Measurements from ENCODE around the gene PAGR1. TPM values are rescaled to one million over a fixed set of nuclear protein-coding genes. Genes with fewer than 3 reads are reported as not detected.

The PAGR1 gene
- total and polyA plus RNA-seq, 2 of the 13 experiments (the other 11 are each of a cell fraction or from before 2014, with no cell fraction given), result 9.8 to 66.4 TPM

DNA sequence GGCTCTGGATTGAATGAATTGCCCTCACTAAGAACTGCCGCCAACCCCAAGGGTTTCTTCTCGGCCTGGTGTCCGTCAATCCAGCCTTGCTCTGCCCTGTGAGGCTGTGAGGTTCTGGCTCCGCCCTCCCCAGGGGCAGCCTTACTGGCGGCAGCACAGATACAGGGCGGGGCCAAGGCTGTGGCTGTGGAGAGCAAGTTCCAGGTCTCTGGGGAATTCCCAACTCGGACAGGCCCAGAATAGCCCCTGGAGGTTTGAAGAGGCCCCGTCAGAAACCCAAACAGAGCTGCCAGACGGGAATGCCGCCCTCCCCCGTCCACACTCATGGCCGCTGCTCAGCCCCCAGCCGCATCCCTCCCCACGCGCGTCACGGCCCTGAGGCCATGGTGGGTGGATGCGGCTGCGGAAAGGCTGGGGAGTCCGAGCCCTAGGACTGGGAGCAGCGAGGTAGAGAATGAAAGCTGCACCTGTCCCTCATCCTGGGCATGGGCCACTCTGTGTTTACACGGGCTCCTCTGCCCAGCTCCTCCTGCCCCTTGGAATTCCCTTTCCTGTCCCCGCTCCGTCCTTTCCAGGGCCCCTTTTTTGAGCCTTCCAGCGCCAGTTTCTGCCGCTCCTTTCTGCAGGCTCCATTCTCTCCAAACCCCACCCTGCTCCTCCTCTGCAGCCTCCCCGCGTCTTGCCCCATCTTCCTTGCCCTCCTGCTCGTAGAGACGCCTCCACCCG is 4.6 kb upstream of the PAGR1 start (continued):
- TF ChIP-seq NFE2L2 (IDR thresholded peaks at IDR 0.05; ENCODE audit: low read length) (no peak), ZBTB20 (CRISPR knock-in tag; IDR thresholded peaks at IDR 0.05; ENCODE audit: borderline replicate concordance, low read depth) (peak; percentile 69; the same call in 1 of the 2 replicates), NCOA5 (CRISPR knock-in tag; IDR thresholded peaks at IDR 0.05) (no peak), PAF1 (CRISPR knock-in tag; IDR thresholded peaks at IDR 0.05) (peak; percentile 99), BCLAF1 (IDR thresholded peaks at IDR 0.05) (no peak), MXD4 (CRISPR knock-in tag; IDR thresholded peaks at IDR 0.05) (peak; percentile 83; the same call in 1 of the 2 replicates), KAT7 (CRISPR knock-in tag; IDR thresholded peaks at IDR 0.05; ENCODE audit: borderline replicate concordance) (no peak), HNF1B (CRISPR knock-in tag; IDR thresholded peaks at IDR 0.05) (peak; percentile 39), SNAPC2 (CRISPR knock-in tag; IDR thresholded peaks at IDR 0.05) (no peak), KDM2A (CRISPR knock-in tag; IDR thresholded peaks at IDR 0.05; ENCODE audit: borderline replicate concordance, low read depth) (peak; percentile 100), MED13 (CRISPR knock-in tag; IDR thresholded peaks at IDR 0.05) (no peak), ZNF496 (CRISPR knock-in tag; IDR thresholded peaks at IDR 0.05; ENCODE audit: insufficient replicate concordance) (no peak), HNRNPL (IDR thresholded peaks at IDR 0.05; ENCODE audit: low read depth, low read length) (peak; percentile 71; the same call in 1 of the 2 replicates), ATF5 (CRISPR knock-in tag; IDR thresholded peaks at IDR 0.05; ENCODE audit: low read depth) (no peak), ATAD3A (CRISPR knock-in tag; IDR thresholded peaks at IDR 0.05) (no peak), MTA1 (CRISPR knock-in tag; IDR thresholded peaks at IDR 0.05; ENCODE audit: borderline replicate concordance) (0 out of 2 replicates have a peak, but pooled peaks have one; percentile 25), ZBTB7A (CRISPR knock-in tag; IDR thresholded peaks at IDR 0.05) (no peak), ZNF34 (CRISPR knock-in tag; IDR thresholded peaks at IDR 0.05; ENCODE audit: borderline replicate concordance) (no peak), ZNF326 (CRISPR knock-in tag; IDR thresholded peaks at IDR 0.05; ENCODE audit: borderline replicate concordance) (0 out of 2 replicates have a peak, but pooled peaks have one; percentile 82), ZNF672 (CRISPR knock-in tag; IDR thresholded peaks at IDR 0.05) (no peak), HDAC2 (CRISPR knock-in tag; IDR thresholded peaks at IDR 0.05) (peak; percentile 75)
- TF ChIP-seq, protein P1, sequence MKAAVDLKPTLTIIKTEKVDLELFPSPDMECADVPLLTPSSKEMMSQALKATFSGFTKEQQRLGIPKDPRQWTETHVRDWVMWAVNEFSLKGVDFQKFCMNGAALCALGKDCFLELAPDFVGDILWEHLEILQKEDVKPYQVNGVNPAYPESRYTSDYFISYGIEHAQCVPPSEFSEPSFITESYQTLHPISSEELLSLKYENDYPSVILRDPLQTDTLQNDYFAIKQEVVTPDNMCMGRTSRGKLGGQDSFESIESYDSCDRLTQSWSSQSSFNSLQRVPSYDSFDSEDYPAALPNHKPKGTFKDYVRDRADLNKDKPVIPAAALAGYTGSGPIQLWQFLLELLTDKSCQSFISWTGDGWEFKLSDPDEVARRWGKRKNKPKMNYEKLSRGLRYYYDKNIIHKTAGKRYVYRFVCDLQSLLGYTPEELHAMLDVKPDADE (CRISPR knock-in tag; IDR thresholded peaks at IDR 0.05), result no peak; the same call in 1 of the 2 replicates
- TF ChIP-seq, protein P2, sequence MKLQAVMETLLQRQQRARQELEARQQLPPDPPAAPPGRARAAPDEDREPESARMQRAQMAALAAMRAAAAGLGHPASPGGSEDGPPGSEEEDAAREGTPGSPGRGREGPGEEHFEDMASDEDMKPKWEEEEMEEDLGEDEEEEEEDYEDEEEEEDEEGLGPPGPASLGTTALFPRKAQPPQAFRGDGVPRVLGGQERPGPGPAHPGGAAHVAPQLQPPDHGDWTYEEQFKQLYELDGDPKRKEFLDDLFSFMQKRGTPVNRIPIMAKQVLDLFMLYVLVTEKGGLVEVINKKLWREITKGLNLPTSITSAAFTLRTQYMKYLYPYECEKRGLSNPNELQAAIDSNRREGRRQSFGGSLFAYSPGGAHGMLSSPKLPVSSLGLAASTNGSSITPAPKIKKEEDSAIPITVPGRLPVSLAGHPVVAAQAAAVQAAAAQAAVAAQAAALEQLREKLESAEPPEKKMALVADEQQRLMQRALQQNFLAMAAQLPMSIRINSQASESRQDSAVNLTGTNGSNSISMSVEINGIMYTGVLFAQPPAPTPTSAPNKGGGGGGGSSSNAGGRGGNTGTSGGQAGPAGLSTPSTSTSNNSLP (IDR thresholded peaks at IDR 0.05; ENCODE audit: low read depth, low read length), result no peak

Measured in HepG2 (cell line).